ENCODE results near the gene APCDD1L.

The APCDD1L gene

DNA sequence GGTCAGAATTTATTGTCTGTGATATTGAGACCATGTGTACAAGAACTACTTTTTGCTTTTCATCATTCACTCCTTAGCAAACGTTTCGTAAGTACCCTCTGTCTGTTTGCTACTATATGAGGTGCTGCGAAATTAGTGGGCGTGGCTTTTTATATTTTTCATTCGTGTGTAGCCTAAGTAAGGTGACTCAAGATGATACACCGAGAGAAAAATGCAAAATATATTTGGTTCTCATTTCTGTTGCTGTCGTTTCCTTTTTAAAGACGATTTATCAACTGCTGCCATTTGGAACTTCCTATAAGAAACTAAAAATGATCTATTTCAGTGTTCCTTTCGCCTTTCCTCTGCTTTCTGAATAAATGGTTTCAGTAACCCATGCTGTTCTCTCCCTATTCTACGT lies 64.9 kb downstream of the APCDD1L start:
- H3K4me3 ChIP-seq (replicated peaks in 1 of 2; ENCODE audit: low read depth in 2 of 2, low read length in 2 of 2), result no peak overlapping the region
- peak in 1 of 2 donors; percentile 25 for DNase-seq (ENCODE audit: low read depth in 2 of 2)
- no peak for TF ChIP-seq CTCF (IDR thresholded peaks at IDR 0.05; ENCODE audit: low read depth, low read length)

DNA sequence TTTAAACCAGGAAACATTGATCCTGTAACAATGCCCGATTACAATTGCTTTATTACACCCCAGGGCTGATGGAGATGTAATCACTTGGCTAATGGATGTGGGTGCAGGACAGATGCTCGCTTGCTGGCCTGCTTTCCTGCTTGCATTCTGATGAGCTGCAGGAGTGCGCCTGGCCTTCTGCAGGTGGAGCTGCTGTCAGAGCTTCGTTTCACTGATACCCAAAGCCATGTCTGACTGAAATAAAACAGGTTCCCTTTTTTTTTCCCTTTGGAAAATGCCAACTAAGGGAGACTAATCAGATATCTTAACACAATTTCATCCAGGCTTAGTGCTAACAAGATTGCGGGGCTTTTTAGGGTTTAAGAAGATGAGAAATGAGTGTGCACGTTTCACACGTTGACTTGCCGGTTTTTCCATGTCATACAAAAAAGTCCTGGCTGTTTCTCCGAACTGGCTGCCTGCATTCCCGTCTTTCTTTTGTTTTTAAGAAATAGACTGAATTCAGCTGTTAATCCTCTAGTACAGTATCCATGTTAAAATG lies 65.4 kb downstream of the APCDD1L start:
- no peak for TF ChIP-seq CTCF (IDR thresholded peaks at IDR 0.05; ENCODE audit: low read depth, low read length)

GRCh38 chr20:58448958-58449357 lies 66.2 kb downstream of the APCDD1L start:
- no peak for DNase-seq (ENCODE audit: low read depth in 2 of 2)

More for the DNA sequence above, 65.4 kb downstream of the APCDD1L start:
- H3K4me3 ChIP-seq (replicated peaks in 1 of 2; ENCODE audit: low read depth in 2 of 2, low read length in 2 of 2), result no peak overlapping the region
- DNase-seq (ENCODE audit: low read depth in 2 of 2), result no peak

GRCh38 chr20:58447511-58448391 lies 67.4 kb downstream of the APCDD1L start:
- TF ChIP-seq CTCF (IDR thresholded peaks at IDR 0.05; ENCODE audit: low read depth, low read length), result peak; percentile 80
- peak; percentile 72 for DNase-seq (ENCODE audit: low read depth in 2 of 2)
- H3K4me3 ChIP-seq (replicated peaks in 1 of 2; ENCODE audit: low read depth in 2 of 2, low read length in 2 of 2), result no peak overlapping the region

More at GRCh38 chr20:58448958-58449357, 66.2 kb downstream of the APCDD1L start:
- H3K4me3 ChIP-seq (replicated peaks in 1 of 2; ENCODE audit: low read depth in 2 of 2, low read length in 2 of 2), result no peak overlapping the region
- TF ChIP-seq CTCF (IDR thresholded peaks at IDR 0.05; ENCODE audit: low read depth, low read length), result no peak

DNA sequence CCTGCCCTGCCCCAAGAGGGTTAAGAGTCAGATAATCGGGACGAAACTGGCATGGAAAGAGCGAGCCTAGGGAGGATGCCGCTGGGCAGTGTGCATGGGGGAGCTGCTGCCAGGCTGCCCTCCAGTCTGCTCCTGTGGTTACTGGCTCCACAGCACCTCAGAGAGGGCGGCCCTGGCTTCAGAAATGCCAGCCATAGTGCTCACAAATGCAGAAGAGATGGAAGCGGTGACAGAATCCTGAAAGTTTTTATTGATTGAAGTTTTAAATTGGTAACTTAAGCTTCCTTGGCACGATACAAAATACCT lies 68.3 kb downstream of the APCDD1L start:
- TF ChIP-seq CTCF (IDR thresholded peaks at IDR 0.05; ENCODE audit: low read depth, low read length), result no peak
- DNase-seq (ENCODE audit: low read depth in 2 of 2), result no peak
- H3K4me3 ChIP-seq (replicated peaks in 1 of 2; ENCODE audit: low read depth in 2 of 2, low read length in 2 of 2), result no peak overlapping the region

GRCh38 chr20:58446264-58446959 lies 68.8 kb downstream of the APCDD1L start:
- no peak for TF ChIP-seq CTCF (IDR thresholded peaks at IDR 0.05; ENCODE audit: low read depth, low read length)
- no peak overlapping the region for H3K4me3 ChIP-seq (replicated peaks in 1 of 2; ENCODE audit: low read depth in 2 of 2, low read length in 2 of 2)
- DNase-seq (ENCODE audit: low read depth in 2 of 2), result no peak

Measured in cardiac fibroblast (primary cell).